Esophagus muscularis mucosa (tissue), 4 donors: ENCODE results near the gene CCDC85C.

Experiments used
- CTCF ChIP-seq, 3 experiments: fragments of 200-600 bp in 2 of 3; fragments of 450-650 bp in 1 of 3; sonication (generic) in 2 of 3; IDR thresholded peaks; one replicate each; pipeline ENCODE4 v1.5.1; 2017 to 2019; ENCODE audit warnings: antibody characterized with exemption in 3 of 3, mild to moderate bottlenecking in 2 of 3, moderate library complexity in 1 of 3
- EP300 ChIP-seq: sonication (generic); formaldehyde crosslinking; IDR thresholded peaks from one replicate; pipeline ENCODE4 v1.6.1; 2017; ENCODE audit warnings: antibody characterized with exemption
- POLR2A ChIP-seq: fragments of 450-650 bp; IDR thresholded peaks from one replicate; pipeline ENCODE4 v1.6.1; 2017; ENCODE audit warnings: antibody characterized with exemption, moderate library complexity, mild to moderate bottlenecking, low read depth
- POLR2AphosphoS5 ChIP-seq, 2 donors: sonication (generic); formaldehyde crosslinking; IDR thresholded peaks; one replicate each; pipeline ENCODE4 v1.6.1; 2017; ENCODE audit warnings: antibody characterized with exemption in 2 of 2

- TF ChIP-seq CTCF (IDR thresholded peaks at IDR 0.05): no peak
- TF ChIP-seq POLR2A: no peak
- no peak for TF ChIP-seq POLR2AphosphoS5 (IDR thresholded peaks at IDR 0.05)
- TF ChIP-seq EP300: no peak
Observed at GRCh38 chr14:99644035-99644587, 40.1 kb upstream of the CCDC85C start.
